CD4-positive, CD25-positive, alpha-beta regulatory T cell (primary cell): ENCODE results near the gene ECT2L. TPM values are rescaled to one million over a fixed set of nuclear protein-coding genes. Genes with fewer than 3 reads are reported as not detected.
A peak's percentile ranks its signal among the peaks of the same experiment; 100 is the strongest.

Experiments
- ATAC-seq, 2 donors: fragments of 150-1000 bp; cut with Tn5 transposase; one replicate each; pipeline ENCODE4 v1.10.0; 2021; ENCODE audit warnings: low read depth in 2 of 2, moderate number of reproducible peaks in 2 of 2, moderate library complexity in 1 of 2
- DNase-seq, 3 donors: peaks; one replicate each; pipeline versions ENCODE4 v3.0.0 to v3.0.0-alpha.2; 2012 to 2022; ENCODE audit warnings: mixed read lengths in 1 of 3
- H3K27ac ChIP-seq: one replicate; pipeline ENCODE4 v1.7.0; 2013; ENCODE audit warnings: mild to moderate bottlenecking, low read length; ENCODE audit not compliant: insufficient read depth, poor library complexity, severe bottlenecking
- H3K27me3 ChIP-seq: one replicate; pipeline ENCODE4 v1.7.0; 2013; ENCODE audit warnings: low read length; ENCODE audit not compliant: control insufficient read depth, insufficient read depth
- H3K36me3 ChIP-seq: one replicate; pipeline ENCODE4 v1.7.0; 2013; ENCODE audit warnings: mild to moderate bottlenecking, low read length, moderate library complexity; ENCODE audit not compliant: control insufficient read depth, insufficient read depth
- H3K4me1 ChIP-seq: 2 replicates; pipeline ENCODE4 v1.7.0; 2013; ENCODE audit warnings: mild to moderate bottlenecking, low read length; ENCODE audit not compliant: insufficient read depth, control insufficient read depth, poor library complexity, severe bottlenecking
- H3K4me3 ChIP-seq: one replicate; pipeline ENCODE4 v1.7.0; 2013; ENCODE audit warnings: low read depth, mild to moderate bottlenecking, low read length, moderate library complexity
- H3K9me3 ChIP-seq, 2 experiments: 1 replicate in 1 of 2; 2 replicates in 1 of 2; pipeline ENCODE4 v1.7.0; 2013; ENCODE audit warnings: low read length in 2 of 2, mild to moderate bottlenecking in 1 of 2, moderate library complexity in 1 of 2; ENCODE audit not compliant: control insufficient read depth in 2 of 2
- H3K27ac Mint-ChIP-seq, 3 donors: one replicate each; pipeline ENCODE4 v1.8.0; 2020 to 2022; ENCODE audit warnings: mild to moderate bottlenecking in 3 of 3, mixed read lengths in 3 of 3, moderate library complexity in 2 of 3
- H3K27me3 Mint-ChIP-seq: one replicate; pipeline ENCODE4 v1.8.0; 2022; ENCODE audit warnings: mild to moderate bottlenecking, mixed read lengths
- H3K36me3 Mint-ChIP-seq: one replicate; pipeline ENCODE4 v1.8.0; 2020; ENCODE audit warnings: mixed read lengths
- H3K4me1 Mint-ChIP-seq, 4 donors: one replicate each; pipeline ENCODE4 v1.8.0; 2020 to 2022; ENCODE audit warnings: mixed read lengths in 4 of 4, mild to moderate bottlenecking in 1 of 4
- H3K4me3 Mint-ChIP-seq, 4 donors: one replicate each; pipeline ENCODE4 v1.8.0; 2020 to 2022; ENCODE audit warnings: mild to moderate bottlenecking in 4 of 4, mixed read lengths in 4 of 4, moderate library complexity in 3 of 4
- H3K9me3 Mint-ChIP-seq, 7 donors: one replicate each; pipeline ENCODE4 v1.8.0; 2020 to 2022; ENCODE audit warnings: mixed read lengths in 7 of 7, mild to moderate bottlenecking in 3 of 7, moderate library complexity in 2 of 7
- polyA plus RNA-seq, 4 donors: library from polyadenylated mRNA; unstranded; fragments of 300-500 nt; fragmentation: Illumina TruSeq; gene quantifications; one replicate each; pipeline ENCODE4 v1.2.3, GENCODE V29; 2021
- total RNA-seq: library from RNA; stranded (reverse); gene quantifications from one replicate; pipeline ENCODE4 v1.2.3, GENCODE V29; 2022

ECT2L gene
- total and polyA plus RNA-seq, 5 donors from 2014 or later = 0.03 to 0.10 (median 0.09) TPM; not detected in 2

- H3K9me3 ChIP-seq = no peaks in the 10 kb centered on the region
- peaks cover 7% of the 10 kb centered on the region for H3K27me3 ChIP-seq
- no peaks in the 10 kb centered on the region for H3K36me3 Mint-ChIP-seq
- DNase-seq = no peak
- no peak overlapping the region for H3K27ac Mint-ChIP-seq
- H3K4me3 Mint-ChIP-seq = no peak overlapping the region
- H3K36me3 ChIP-seq = no peaks in the 10 kb centered on the region
- peaks cover 43% of the 10 kb centered on the region for H3K27me3 Mint-ChIP-seq
- H3K27ac ChIP-seq = no peak overlapping the region
- H3K4me1 Mint-ChIP-seq = no peaks in the 10 kb centered on the region
- ATAC-seq = no peak
- H3K4me3 ChIP-seq = no peak overlapping the region
- peaks cover 0 to under 1% (median 0%) of the 10 kb centered on the region in 7 donors for H3K9me3 Mint-ChIP-seq
- no peaks in the 10 kb centered on the region for H3K4me1 ChIP-seq
These were observed 11.0 kb downstream of the ECT2L start for GRCh38 chr6:138806889-138807288.

- Mint-ChIP-seq H3K36me3 (no peaks in the 10 kb centered on the region), H3K27me3 (peaks cover 33% of the 10 kb centered on the region), H3K4me1 (no peaks in the 10 kb centered on the region), H3K9me3 (peaks cover 0 to 1% (median 0%) of the 10 kb centered on the region in 7 donors), H3K4me3 (no peak overlapping the region), H3K27ac (no peak overlapping the region)
- DNase-seq (no peak), ATAC-seq (no peak)
- Histone ChIP-seq H3K36me3 (no peaks in the 10 kb centered on the region), H3K27me3 (peaks cover 6% of the 10 kb centered on the region), H3K4me1 (no peaks in the 10 kb centered on the region), H3K9me3 (no peaks in the 10 kb centered on the region), H3K4me3 (no peak overlapping the region), H3K27ac (no peak overlapping the region)
These were observed 13.8 kb downstream of the ECT2L start for GRCh38 chr6:138809677-138810076.

- H3K4me3 ChIP-seq = no peak overlapping the region
- no peak for ATAC-seq
- H3K9me3 Mint-ChIP-seq = peaks cover 0 to 1% (median 0%) of the 10 kb centered on the region in 7 donors
- no peak overlapping the region for H3K27ac ChIP-seq
- no peak for DNase-seq
- H3K36me3 Mint-ChIP-seq = no peaks in the 10 kb centered on the region
- peaks cover 8% of the 10 kb centered on the region for H3K27me3 ChIP-seq
- H3K4me1 Mint-ChIP-seq = peaks cover 0 to 6% (median 2%) of the 10 kb centered on the region in 4 donors
- H3K4me3 Mint-ChIP-seq = no peak overlapping the region
- no peaks in the 10 kb centered on the region for H3K4me1 ChIP-seq
- H3K36me3 ChIP-seq = no peaks in the 10 kb centered on the region
- no peak overlapping the region for H3K27ac Mint-ChIP-seq
- no peaks in the 10 kb centered on the region for H3K9me3 ChIP-seq
- peaks cover 33% of the 10 kb centered on the region for H3K27me3 Mint-ChIP-seq
These were observed 16.0 kb downstream of the ECT2L start for GRCh38 chr6:138811866-138812265.

- no peaks in the 10 kb centered on the region for H3K36me3 ChIP-seq
- peaks cover 18% of the 10 kb centered on the region for H3K27me3 Mint-ChIP-seq
- H3K4me1 ChIP-seq = no peaks in the 10 kb centered on the region
- H3K9me3 Mint-ChIP-seq = peaks cover 0 to 1% (median 0%) of the 10 kb centered on the region in 7 donors
- peaks cover 6% of the 10 kb centered on the region for H3K27me3 ChIP-seq
- H3K4me3 ChIP-seq = no peak overlapping the region
- H3K4me3 Mint-ChIP-seq = no peak overlapping the region
- H3K36me3 Mint-ChIP-seq = no peaks in the 10 kb centered on the region
- DNase-seq (no peak), ATAC-seq (no peak)
- H3K4me1 Mint-ChIP-seq = peaks cover 0 to 6% (median 2%) of the 10 kb centered on the region in 4 donors
- H3K27ac Mint-ChIP-seq = no peak overlapping the region
- H3K27ac ChIP-seq = no peak overlapping the region
- H3K9me3 ChIP-seq = no peaks in the 10 kb centered on the region
These were observed 18.4 kb downstream of the ECT2L start for GRCh38 chr6:138814179-138814834.

GRCh38 chr6:138815221-138815620, 19.3 kb downstream of the ECT2L start:
- no peaks in the 10 kb centered on the region for H3K36me3 Mint-ChIP-seq
- Histone ChIP-seq H3K4me3 (no peak overlapping the region), H3K36me3 (no peaks in the 10 kb centered on the region), H3K27ac (no peak overlapping the region), H3K9me3 (no peaks in the 10 kb centered on the region), H3K4me1 (no peaks in the 10 kb centered on the region), H3K27me3 (peaks cover 4% of the 10 kb centered on the region)
- H3K27me3 Mint-ChIP-seq = peaks cover 17% of the 10 kb centered on the region
- DNase-seq = no peak
- ATAC-seq = no peak
- peaks cover 0 to 6% (median 2%) of the 10 kb centered on the region in 4 donors for H3K4me1 Mint-ChIP-seq
- no peak overlapping the region for H3K4me3 Mint-ChIP-seq
- H3K27ac Mint-ChIP-seq = no peak overlapping the region
- H3K9me3 Mint-ChIP-seq = peaks cover 0 to 1% (median 0%) of the 10 kb centered on the region in 7 donors

- no peak overlapping the region for H3K4me3 Mint-ChIP-seq
- peaks cover 0 to 6% (median 2%) of the 10 kb centered on the region in 4 donors for H3K4me1 Mint-ChIP-seq
- H3K9me3 Mint-ChIP-seq = peaks cover 0 to 1% (median 0%) of the 10 kb centered on the region in 7 donors
- Histone ChIP-seq H3K4me3 (no peak overlapping the region), H3K4me1 (no peaks in the 10 kb centered on the region), H3K36me3 (no peaks in the 10 kb centered on the region), H3K9me3 (no peaks in the 10 kb centered on the region), H3K27ac (no peak overlapping the region), H3K27me3 (peaks cover 3% of the 10 kb centered on the region)
- ATAC-seq (peak; percentile 60 to 73), DNase-seq (peak in 2 of 3 donors; percentile 33 to 61)
- H3K36me3 Mint-ChIP-seq = no peaks in the 10 kb centered on the region
- H3K27ac Mint-ChIP-seq = peak overlapping the region in 2 of 3 donors; percentile 4 to 8
- H3K27me3 Mint-ChIP-seq = peaks cover 11% of the 10 kb centered on the region
These were observed 20.1 kb downstream of the ECT2L start for GRCh38 chr6:138815797-138816528.

GRCh38 chr6:138817799-138818198, 21.9 kb downstream of the ECT2L start:
- H3K27me3 Mint-ChIP-seq = peaks cover 17% of the 10 kb centered on the region
- H3K4me1 Mint-ChIP-seq = peaks cover 0 to 6% (median 2%) of the 10 kb centered on the region in 4 donors
- Histone ChIP-seq H3K36me3 (no peaks in the 10 kb centered on the region), H3K4me1 (no peaks in the 10 kb centered on the region), H3K27me3 (peaks cover 3% of the 10 kb centered on the region), H3K4me3 (no peak overlapping the region), H3K9me3 (no peaks in the 10 kb centered on the region), H3K27ac (no peak overlapping the region)
- peak in 1 of 2 donors; percentile 7 for ATAC-seq
- peak in 1 of 3 donors; percentile 7 for DNase-seq
- no peak overlapping the region for H3K27ac Mint-ChIP-seq
- H3K36me3 Mint-ChIP-seq = no peaks in the 10 kb centered on the region
- no peaks in the 10 kb centered on the region for H3K9me3 Mint-ChIP-seq
- H3K4me3 Mint-ChIP-seq = no peak overlapping the region
